ENCODE results near the gene OR52H1. TPM values are rescaled to one million over a fixed set of nuclear protein-coding genes. Genes with fewer than 3 reads are reported as not detected.

OR52H1 gene
- total RNA-seq, 1 experiment from 2014 or later: not detected

- no peak for DNase-seq (ENCODE audit: low read depth)
These were observed 14.3 kb downstream of the OR52H1 start for GRCh38 chr11:5534046-5534445.

DNA sequence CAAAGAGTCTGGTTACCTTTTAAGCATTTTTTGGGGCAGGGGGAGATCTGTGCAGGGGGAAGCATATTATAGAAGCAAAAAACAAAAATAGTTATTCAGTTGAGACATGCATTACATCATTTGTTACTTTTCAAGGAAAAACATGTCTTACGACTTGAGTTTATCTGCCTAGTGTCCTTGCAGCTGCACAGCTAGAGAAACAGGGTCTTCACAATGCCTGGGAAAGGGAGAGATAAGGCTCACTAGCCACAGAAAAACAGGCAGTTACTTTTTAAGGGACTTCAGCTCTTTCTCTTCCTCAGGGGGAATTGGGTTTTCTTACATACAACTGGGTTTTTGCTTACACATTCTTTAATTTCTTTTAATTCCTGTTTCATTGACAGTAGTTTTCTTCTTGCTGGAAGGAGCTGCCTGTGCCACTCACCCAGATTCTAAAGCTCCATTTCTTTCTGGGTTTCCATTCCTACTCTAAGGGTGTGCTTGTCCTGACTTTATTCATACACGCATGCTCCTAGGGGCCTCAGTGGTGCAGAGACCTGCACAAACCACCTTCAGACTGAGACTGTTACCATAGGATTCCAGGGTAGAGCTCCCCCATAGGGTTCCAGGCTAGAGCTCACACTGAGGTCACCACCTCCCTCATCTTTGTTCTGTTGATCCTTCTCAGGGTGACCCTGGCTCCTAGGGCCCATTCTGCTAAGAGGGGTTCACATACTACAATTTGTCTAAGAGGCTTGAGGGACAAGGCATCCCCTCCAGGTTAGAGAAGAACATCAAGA, 17.1 kb downstream of the OR52H1 start:
- no peak for DNase-seq (ENCODE audit: low read depth)

DNA sequence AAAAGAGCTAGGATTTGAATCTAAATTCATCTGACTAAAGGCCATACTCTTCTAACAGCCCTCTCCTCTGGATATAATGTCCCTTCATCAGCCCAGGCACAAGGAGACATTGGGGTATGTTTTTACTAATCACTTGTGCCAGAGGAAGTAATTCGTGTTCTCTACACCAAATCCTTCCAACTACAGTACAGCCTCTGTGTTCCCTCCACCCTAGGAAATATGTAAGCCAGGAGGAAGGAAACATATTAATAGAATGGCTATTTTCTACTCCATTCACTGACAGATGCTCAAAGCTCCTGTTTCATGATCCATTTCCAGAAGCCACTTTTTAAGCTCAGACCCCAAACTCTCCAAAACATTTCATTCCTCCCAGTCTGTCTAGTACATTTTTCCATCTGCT, 19.8 kb downstream of the OR52H1 start:
- DNase-seq (ENCODE audit: low read depth): no peak

DNA sequence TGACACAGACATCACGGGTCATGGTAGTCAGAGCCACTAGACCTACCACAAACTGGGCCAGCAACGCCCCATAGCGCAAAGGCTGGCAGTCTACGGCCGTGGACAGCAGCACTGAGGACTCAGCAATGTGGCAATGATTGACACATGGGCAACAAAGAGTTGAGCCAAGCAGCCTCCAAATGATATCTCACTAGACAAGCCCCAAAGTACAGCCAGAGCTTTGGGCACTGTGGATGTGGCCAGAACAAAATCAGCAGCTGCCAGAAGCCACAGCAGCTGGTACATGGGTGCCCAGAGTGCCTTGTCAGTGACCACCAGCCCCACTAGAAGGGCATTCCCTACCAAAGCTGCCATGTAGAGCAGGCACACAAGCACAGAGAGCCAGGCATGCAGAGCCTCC, 20.6 kb downstream of the OR52H1 start:
- no peak for DNase-seq (ENCODE audit: low read depth)

DNA sequence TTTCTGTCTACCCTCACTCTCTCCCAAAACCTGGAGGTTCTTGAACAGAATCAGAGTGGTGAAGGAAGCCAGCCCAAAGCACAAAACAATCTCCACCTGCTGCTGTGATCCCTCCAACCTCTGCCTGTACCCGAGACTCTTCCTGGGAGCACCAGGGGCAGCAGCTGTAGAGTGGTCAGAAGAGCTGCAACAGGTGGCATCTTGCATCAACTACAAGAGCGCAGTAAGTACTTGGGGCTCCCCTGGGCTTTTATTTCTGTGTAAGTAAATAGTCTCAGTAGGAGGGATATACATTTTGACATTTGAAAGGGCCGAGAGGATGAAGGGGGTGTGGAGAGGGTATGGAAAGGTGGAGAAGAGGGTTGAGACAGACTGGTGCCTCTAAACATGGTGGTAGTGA, 23.6 kb downstream of the OR52H1 start:
- peak; percentile 10 for DNase-seq (ENCODE audit: low read depth)

DNA sequence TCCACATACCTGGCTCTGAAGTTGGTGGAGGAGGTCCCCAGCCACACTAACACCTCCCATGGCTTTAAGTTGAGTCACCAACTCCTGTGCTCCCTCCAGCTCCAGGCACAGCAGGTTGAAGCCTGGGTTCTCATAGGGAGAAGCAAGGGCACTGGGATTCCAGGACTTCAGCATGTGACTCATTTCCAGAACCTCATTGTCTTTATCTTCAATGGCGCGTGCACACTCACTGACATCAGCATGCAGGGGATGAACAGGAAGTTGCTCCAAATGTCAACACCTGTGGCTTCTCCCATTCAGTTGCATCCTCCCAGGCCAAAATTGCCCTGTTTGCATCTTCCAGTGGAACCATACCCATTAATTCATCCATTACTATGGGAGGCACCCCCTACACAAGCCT, 26.0 kb downstream of the OR52H1 start:
- DNase-seq (ENCODE audit: low read depth): no peak

DNA sequence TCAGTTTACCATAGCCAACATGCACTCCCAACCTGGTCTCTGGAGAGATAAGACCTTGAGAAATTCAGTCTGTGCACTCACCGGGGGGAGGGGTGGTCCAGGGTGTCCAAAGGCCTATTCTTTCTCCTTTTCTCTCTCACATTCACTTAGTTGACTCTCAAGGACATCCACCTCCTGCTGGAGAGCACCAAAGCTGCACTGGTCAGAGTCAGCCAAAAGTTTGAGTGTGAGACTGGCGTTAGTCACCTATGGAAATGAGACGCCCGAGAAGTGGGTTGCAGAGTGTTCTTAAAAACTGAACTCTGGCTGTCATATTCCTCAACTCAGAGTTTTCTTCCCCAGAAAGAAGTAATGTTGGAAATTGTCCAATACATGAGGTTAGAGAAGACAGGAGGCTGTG, 26.8 kb downstream of the OR52H1 start:
- no peak for DNase-seq (ENCODE audit: low read depth)

DNA sequence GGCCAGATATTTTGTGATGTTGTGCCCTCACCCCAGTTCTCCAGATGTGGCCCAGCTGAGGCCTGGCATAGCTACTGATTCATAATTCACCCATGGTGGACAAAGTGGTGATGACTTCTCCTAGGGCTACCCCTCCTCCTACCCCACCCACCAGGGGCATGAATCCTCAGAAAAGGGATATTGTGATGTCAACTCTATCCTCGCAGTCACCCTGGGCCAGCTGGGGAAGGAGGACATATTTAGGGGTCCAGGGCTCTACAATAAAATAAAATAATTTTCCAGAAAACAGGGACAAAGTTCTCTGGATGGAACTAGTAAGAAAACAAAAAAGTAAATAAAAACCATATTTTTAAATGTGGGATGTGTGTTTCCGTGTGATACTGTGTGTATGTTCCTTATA, 31.7 kb downstream of the OR52H1 start, which contains the start of gene UBQLNL:
Gene UBQLNL (minus strand): TSS at position 101 of the 400 bp plus-strand sequence. CDS start 258 bp downstream, outside the sequence.
- no peak for DNase-seq (ENCODE audit: low read depth)

DNA sequence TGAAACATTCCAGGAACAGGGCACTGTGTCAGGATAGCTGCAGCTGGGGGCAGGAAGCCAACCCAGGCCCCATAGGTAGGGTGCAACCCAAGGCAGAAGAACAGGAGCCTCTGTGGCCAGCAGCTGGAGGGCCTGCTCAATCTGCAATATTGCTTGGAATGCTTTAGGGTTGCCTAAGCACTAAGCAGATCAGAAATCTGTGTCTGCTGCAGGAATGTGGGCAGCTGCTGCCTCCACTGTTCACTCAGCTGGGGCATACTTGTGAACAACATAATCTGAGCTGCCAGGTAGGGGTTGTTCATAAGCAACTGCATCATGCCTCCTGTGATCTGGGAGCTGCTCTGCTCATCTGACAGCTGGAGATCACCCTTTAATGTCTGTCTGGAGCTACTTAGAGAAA, 33.5 kb downstream of the OR52H1 start:
- no peak for DNase-seq (ENCODE audit: low read depth)

GRCh38 chr11:5509803-5510202, 38.5 kb downstream of the OR52H1 start, which contains the start of gene UBQLN3:
Gene UBQLN3 (minus strand): TSS chr11:5509957. CDS start chr11:5509558, 399 bp downstream.
- DNase-seq (ENCODE audit: low read depth): no peak

DNA sequence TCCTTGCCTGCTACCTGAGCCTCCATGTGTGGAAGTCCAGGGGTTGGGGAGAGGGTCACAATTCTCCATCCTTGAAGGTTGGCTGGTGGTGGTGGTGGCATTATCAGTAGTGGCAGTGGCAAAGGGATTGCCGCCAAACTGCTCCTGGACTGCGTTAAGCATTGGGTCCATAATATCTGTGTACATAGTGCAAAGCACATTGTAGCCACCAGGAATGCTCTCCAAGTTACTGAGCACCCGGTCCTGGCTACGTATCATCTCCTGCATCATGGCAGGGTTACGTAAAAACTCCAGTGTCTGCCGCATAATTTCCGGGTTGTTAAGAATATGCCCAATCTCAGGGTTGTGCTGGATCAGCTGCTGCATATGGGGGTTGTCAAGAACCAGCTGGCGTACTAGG, 39.7 kb downstream of the OR52H1 start:
- DNase-seq (ENCODE audit: low read depth): no peak

- peak; percentile 5 for DNase-seq (ENCODE audit: low read depth)
These were observed 40.4 kb downstream of the OR52H1 start for GRCh38 chr11:5507933-5508305.

DNA sequence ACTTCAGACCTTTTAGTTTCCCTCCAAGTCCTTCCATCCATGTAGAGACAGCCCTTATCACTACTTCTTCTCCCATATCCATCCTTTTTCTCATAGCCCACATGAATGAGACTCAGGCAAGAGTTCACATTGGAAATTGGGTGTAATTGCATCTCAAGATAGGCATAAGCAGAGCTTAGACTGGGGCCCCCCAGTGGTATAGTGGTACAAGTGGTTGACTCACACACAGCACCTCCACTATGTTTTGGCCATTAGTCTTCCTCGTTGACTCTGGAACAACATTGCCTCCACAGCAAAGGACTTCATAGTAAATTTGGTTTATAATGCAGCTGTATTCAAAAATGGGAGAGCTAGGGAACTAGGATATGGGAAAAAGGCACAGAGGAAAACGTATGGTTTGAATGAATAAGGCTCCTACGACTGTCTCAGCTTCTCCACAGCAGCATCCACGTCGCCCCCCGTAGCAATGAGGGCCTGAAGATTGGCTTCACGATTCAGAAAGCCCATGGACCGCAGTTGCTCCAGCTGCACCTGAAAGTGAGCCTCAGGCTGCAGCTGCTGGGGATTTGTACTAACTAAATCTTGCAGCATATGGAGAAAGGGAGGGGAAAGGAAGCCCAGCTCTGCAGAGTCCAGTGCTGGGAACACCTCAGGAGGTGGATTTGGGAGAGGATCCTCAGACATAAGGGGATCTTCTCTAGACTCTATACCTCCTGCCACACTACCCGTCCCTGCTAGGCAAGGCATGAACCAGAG, 41.0 kb downstream of the OR52H1 start:
- no peak for DNase-seq (ENCODE audit: low read depth)

DNA sequence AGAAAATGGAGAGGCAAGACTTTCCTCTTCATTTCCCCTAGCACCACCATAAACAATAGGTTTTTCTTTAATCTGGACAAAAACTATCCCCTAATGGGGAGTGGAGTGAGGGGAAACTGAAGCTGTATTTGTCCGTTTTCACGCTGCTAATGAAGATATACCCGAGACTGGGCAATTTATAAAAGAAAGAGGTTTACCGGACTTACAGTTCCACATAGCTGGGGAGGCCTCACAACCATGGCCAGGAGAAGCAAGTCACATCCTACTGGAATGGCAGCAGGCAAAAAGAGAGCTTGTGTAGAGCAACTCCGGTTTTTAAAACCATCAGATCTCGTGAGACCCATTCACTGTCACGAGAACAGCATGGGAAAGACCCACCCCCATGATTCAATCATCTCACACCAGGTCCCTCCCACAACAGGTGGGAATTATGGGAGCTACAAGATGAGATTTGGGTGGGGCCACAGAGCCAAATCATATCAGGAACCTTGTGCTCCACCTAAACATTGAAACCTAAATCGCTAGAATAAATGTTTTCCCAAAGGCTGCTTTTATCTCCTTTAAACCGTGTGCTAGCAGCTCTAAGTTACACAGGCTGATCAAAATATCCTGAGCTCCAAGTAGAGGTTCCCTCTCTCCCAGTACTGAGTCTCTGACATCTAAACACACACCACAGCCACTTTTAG, 42.8 kb downstream of the OR52H1 start:
- DNase-seq (ENCODE audit: low read depth): no peak

- no peak for DNase-seq (ENCODE audit: low read depth)
These were observed 43.9 kb downstream of the OR52H1 start for GRCh38 chr11:5504403-5504921.

- no peak for DNase-seq (ENCODE audit: low read depth)
These were observed 47.9 kb downstream of the OR52H1 start for GRCh38 chr11:5500393-5500801.

GRCh38 chr11:5499671-5500070, 48.7 kb downstream of the OR52H1 start:
- no peak for DNase-seq (ENCODE audit: low read depth)

Other genes starting within 250 kb of the OR52H1 start
- gene OR51B4, start 246.6 kb downstream of the OR52H1 start, total RNA-seq (2014; rRNA removed): not detected in 2 replicates
- gene OR51B2, start 224.2 kb downstream of the OR52H1 start, total RNA-seq (2014; rRNA removed): not detected in 2 replicates
- not detected in 2 replicates for gene OR51B5, start 205.0 kb downstream of the OR52H1 start, total RNA-seq (2014; rRNA removed)
- not detected in 2 replicates for gene OR51B6, start 197.0 kb downstream of the OR52H1 start, total RNA-seq (2014; rRNA removed)
- gene OR51M1, start 164.7 kb downstream of the OR52H1 start, total RNA-seq (2014; rRNA removed): not detected in 2 replicates
- not detected in 2 replicates for gene OR51Q1, start 126.4 kb downstream of the OR52H1 start, total RNA-seq (2014; rRNA removed)
- not detected in 2 replicates for gene OR51I1, start 107.0 kb downstream of the OR52H1 start, total RNA-seq (2014; rRNA removed)
- not detected in 2 replicates for gene OR51I2, start 99.2 kb downstream of the OR52H1 start, total RNA-seq (2014; rRNA removed)
- not detected in 2 replicates for gene OR52D1, start 59.9 kb downstream of the OR52H1 start, total RNA-seq (2014; rRNA removed)
- gene UBQLN3, start 38.6 kb downstream of the OR52H1 start, total RNA-seq (2014; rRNA removed): not detected in 2 replicates
- gene UBQLNL, start 31.8 kb downstream of the OR52H1 start, total RNA-seq (2014; rRNA removed): 0.06 TPM in 1 of 2 replicates, not detected in the other
- gene OR52B6, start 32.3 kb upstream of the OR52H1 start, total RNA-seq (2014; rRNA removed): not detected in 2 replicates
- 1.7 and 2.9 TPM in 2 replicates for gene TRIM6, start 48.1 kb upstream of the OR52H1 start, total RNA-seq (2014; rRNA removed)
- gene TRIM34, start 76.5 kb upstream of the OR52H1 start, total RNA-seq (2014; rRNA removed): 5.8 and 8.0 TPM in 2 replicates
- 31.5 and 36.0 TPM in 2 replicates for gene TRIM5, start 136.5 kb upstream of the OR52H1 start, total RNA-seq (2014; rRNA removed)
- 71.6 and 90.5 TPM in 2 replicates for gene TRIM22, start 141.2 kb upstream of the OR52H1 start, total RNA-seq (2014; rRNA removed)
- gene OR56B1, start 187.9 kb upstream of the OR52H1 start, total RNA-seq (2014; rRNA removed): not detected in 2 replicates
- gene OR52N4, start 205.7 kb upstream of the OR52H1 start, total RNA-seq (2014; rRNA removed): not detected in 2 replicates
- not detected in 2 replicates for gene OR52N5, start 234.8 kb upstream of the OR52H1 start, total RNA-seq (2014; rRNA removed)
- gene OR52N1, start 242.7 kb upstream of the OR52H1 start, total RNA-seq (2014; rRNA removed): not detected in 2 replicates